AG09309 (cell line): ENCODE data around the gene GOLM1.
"Not testable (repeated sequence)": the region's sequence is repeated elsewhere in the genome, so short reads cannot be mapped to it uniquely, and the experiment has no call there.

Experiments used
- DNase-seq: peaks from one replicate; pipeline ENCODE4 v3.0.0-alpha.2; 2010; ENCODE audit warnings: low read depth
- H3K4me3 ChIP-seq: 2 replicates; pipeline ENCODE4 v1.5.1; 2011; ENCODE audit warnings: mild to moderate bottlenecking, low read depth, low read length, moderate library complexity; ENCODE audit not compliant: control insufficient read depth
- CTCF ChIP-seq: IDR thresholded peaks from 2 replicates; pipeline ENCODE4 v1.5.1; 2011; ENCODE audit warnings: mild to moderate bottlenecking, low read depth, low read length, inconsistent platforms; ENCODE audit not compliant: insufficient read depth, control insufficient read depth; ENCODE audit errors: missing control alignments

The GOLM1 gene

GRCh38 chr9:86061972-86062739 is 37.2 kb downstream of the GOLM1 start:
- no peak for DNase-seq
- TF ChIP-seq CTCF: no peak
- H3K4me3 ChIP-seq: no peak overlapping the region

DNA sequence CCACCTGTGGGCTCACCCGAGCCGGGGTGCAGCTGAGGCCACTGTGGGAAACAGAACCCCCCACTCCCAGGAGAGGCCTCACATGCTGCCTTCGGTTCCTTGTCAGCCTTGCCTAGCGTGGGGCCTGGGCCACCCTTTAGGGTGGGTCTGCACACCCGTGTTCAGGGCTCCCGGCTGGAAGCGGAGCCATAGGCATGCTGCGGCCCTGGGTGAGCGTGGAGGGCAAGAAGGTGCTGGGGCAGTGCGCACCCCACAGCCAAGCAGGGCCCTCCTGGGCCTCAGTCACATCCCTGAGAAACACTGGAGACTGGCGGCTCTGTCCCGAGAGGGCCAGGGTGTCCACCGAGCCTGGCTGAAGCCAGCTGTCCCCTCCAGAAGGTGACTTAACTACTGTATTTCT is 41.9 kb downstream of the GOLM1 start:
- DNase-seq: no peak
- H3K4me3 ChIP-seq: no peak overlapping the region
- no peak for TF ChIP-seq CTCF

DNA sequence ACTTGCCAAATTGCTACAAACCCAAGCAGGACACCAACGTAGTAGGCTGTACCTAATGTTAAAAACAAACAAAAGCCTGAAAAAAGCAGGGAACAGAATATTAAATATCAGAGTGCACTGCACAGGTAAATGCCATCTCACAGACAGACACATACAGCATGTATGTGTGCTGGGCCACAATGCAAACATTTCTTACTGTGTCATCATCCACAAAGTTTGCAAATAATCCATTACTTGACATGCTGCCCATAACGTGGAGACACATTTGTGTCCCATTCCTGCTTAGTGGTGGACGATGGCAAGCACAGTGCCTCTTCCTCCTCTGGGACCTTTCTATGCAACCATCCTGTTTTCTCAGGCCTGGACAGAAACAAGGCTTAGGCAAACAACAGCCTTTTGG is 44.7 kb downstream of the GOLM1 start:
- no peak overlapping the region for H3K4me3 ChIP-seq
- TF ChIP-seq CTCF: no peak
- DNase-seq: no peak

DNA sequence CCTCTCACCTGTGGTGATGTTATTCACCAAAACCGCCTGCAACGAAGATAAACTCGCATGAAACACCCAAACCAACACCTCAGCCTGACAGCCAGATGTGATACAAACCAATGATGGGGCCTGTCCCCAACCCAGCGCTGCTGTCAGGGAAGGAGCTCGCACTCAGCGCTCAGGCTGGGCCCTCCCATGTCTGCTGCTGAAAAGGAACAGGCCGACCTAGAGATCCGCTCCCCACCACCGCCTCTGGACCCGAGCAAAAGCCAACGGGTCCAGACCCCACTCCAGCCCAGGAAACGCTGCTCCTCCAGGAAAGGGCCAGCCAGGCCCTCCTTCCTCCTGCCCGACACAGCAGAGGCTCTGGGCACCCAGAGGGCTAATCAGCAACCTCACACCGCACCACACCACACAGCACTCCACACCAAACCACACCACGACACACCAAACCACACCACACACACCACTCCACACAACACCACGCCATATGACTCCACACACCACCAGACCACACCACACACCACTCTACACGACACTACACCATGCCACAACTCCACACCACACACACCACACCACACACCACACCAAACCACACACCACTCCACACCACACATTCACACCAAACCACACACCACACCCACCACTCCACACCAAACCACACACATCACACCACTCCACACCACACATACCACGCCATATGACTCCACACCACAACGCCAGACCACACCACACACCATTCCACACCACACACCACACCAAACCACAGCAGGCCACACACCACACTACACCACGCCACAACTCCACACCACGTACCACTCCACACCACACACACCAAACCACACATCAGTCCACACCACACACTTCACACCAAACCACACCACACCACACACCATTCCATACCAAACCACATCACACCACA is 46.5 kb downstream of the GOLM1 start:
- no peak for TF ChIP-seq CTCF
- no peak for DNase-seq
- H3K4me3 ChIP-seq: no peak overlapping the region

GRCh38 chr9:86048018-86048742 is 51.2 kb downstream of the GOLM1 start:
- not testable (repeated sequence) for H3K4me3 ChIP-seq, DNase-seq

DNA sequence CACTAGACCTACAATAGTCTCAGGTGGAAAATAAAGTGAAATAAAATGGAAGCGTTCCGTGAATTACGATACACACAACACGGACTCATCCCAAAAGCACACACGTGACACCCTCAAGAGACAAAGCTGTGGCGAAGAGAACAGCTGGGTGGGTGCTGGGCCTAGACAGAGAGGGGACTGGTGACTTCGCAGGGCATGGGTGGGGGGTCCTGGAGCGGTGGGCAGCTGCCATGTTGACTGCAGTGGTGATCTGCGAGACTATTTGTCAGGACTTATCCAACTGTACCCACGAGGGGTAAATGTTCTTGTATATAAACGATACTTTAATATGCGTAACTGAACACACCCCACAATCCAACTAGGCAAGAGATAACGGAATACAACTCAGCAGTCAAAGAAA is 52.0 kb downstream of the GOLM1 start:
- no peak for DNase-seq
- no peak for TF ChIP-seq CTCF
- H3K4me3 ChIP-seq: no peak overlapping the region
